Astrocyte (in vitro differentiated cells and primary cell): Measurements from ENCODE around the gene CHIC2. TPM values are rescaled to one million over a fixed set of nuclear protein-coding genes. Genes with fewer than 3 reads are reported as not detected.

Experiments used
- DNase-seq: peaks from one replicate; pipeline ENCODE4 v3.0.0-alpha.2; 2010; ENCODE audit warnings: low read depth
- FAIRE-seq: peaks from 2 replicates; lab custom pipeline; 2011; peaks lifted over from hg19 to GRCh38; lab: Jason Lieb, UNC
- H2AFZ ChIP-seq: 2 replicates; pipeline ENCODE4 v1.6.0; 2012; ENCODE audit warnings: low read depth, low read length, inconsistent platforms
- H3K27ac ChIP-seq: 2 replicates; pipeline ENCODE4 v1.5.1; 2011; ENCODE audit warnings: low read depth, low read length, inconsistent platforms
- H3K27me3 ChIP-seq: 2 replicates; pipeline ENCODE4 v1.6.0; 2011; ENCODE audit warnings: low read length, inconsistent platforms; ENCODE audit not compliant: insufficient read depth
- H3K36me3 ChIP-seq: 2 replicates; pipeline ENCODE4 v1.5.1; 2011; ENCODE audit warnings: low read length, inconsistent platforms; ENCODE audit not compliant: insufficient read depth
- H3K4me1 ChIP-seq: 2 replicates; pipeline ENCODE4 v1.5.1; 2011; ENCODE audit warnings: low read length, inconsistent platforms; ENCODE audit not compliant: insufficient read depth
- H3K4me2 ChIP-seq: 2 replicates; pipeline ENCODE4 v1.6.0; 2012; ENCODE audit warnings: low read length, inconsistent platforms
- H3K4me3 ChIP-seq: 2 replicates; pipeline ENCODE4 v1.5.1; 2011; ENCODE audit warnings: low read depth, mild to moderate bottlenecking, low read length, inconsistent platforms; ENCODE audit not compliant: insufficient read depth
- H3K79me2 ChIP-seq: 2 replicates; pipeline ENCODE4 v1.6.0; 2012; ENCODE audit warnings: mild to moderate bottlenecking, low read length, inconsistent platforms; ENCODE audit not compliant: insufficient read depth
- H3K9ac ChIP-seq: 2 replicates; pipeline ENCODE4 v1.6.0; 2012; ENCODE audit warnings: mild to moderate bottlenecking, low read length, inconsistent platforms
- H3K9me3 ChIP-seq: 2 replicates; pipeline ENCODE4 v1.5.1; 2012; ENCODE audit warnings: low read depth, mild to moderate bottlenecking, low read length, inconsistent platforms; ENCODE audit not compliant: insufficient read depth
- H4K20me1 ChIP-seq: 2 replicates; pipeline ENCODE4 v1.6.0; 2012; ENCODE audit warnings: low read length, inconsistent platforms; ENCODE audit not compliant: insufficient read depth
- H3K27ac Mint-ChIP-seq: one replicate; pipeline ENCODE4 v1.8.0; 2021; ENCODE audit warnings: mild to moderate bottlenecking, mixed read lengths; ENCODE audit not compliant: unreplicated experiment
- H3K27me3 Mint-ChIP-seq: one replicate; pipeline ENCODE4 v1.8.0; 2021; ENCODE audit warnings: low read depth, mixed read lengths; ENCODE audit not compliant: unreplicated experiment
- H3K36me3 Mint-ChIP-seq: one replicate; pipeline ENCODE4 v1.8.0; 2021; ENCODE audit warnings: low read depth, mixed read lengths; ENCODE audit not compliant: unreplicated experiment
- H3K4me1 Mint-ChIP-seq: one replicate; pipeline ENCODE4 v1.8.0; 2021; ENCODE audit warnings: low read depth, mixed read lengths; ENCODE audit not compliant: unreplicated experiment
- H3K4me3 Mint-ChIP-seq: one replicate; pipeline ENCODE4 v1.8.0; 2021; ENCODE audit warnings: mild to moderate bottlenecking, moderate library complexity, mixed read lengths; ENCODE audit not compliant: unreplicated experiment
- H3K9me3 Mint-ChIP-seq: one replicate; pipeline ENCODE4 v1.8.0; 2021; ENCODE audit warnings: mild to moderate bottlenecking, mixed read lengths; ENCODE audit not compliant: unreplicated experiment
- CTCF ChIP-seq: IDR thresholded peaks from 2 replicates; pipeline ENCODE4 v1.5.1; 2011; ENCODE audit warnings: low read depth, mild to moderate bottlenecking, inconsistent platforms, low read length, moderate library complexity; ENCODE audit not compliant: insufficient read depth
- EZH2 ChIP-seq: IDR thresholded peaks from 2 replicates; pipeline ENCODE4 v1.6.1; 2012; ENCODE audit warnings: mild to moderate bottlenecking, low read length, inconsistent platforms; ENCODE audit not compliant: insufficient read depth
- total RNA-seq: library from RNA; stranded (reverse); gene quantifications from 2 replicates; pipeline ENCODE4 v1.2.1, GENCODE V29; 2021

CHIC2 gene
- total RNA-seq, 1 donor from 2014 or later, result 38.2 TPM

- Mint-ChIP-seq H3K4me1 (peaks cover 36% of the 10 kb centered on the region), H3K9me3 (no peaks in the 10 kb centered on the region), H3K4me3 (no peak overlapping the region), H3K27me3 (peaks cover 51% of the 10 kb centered on the region), H3K36me3 (no peaks in the 10 kb centered on the region), H3K27ac (no peak overlapping the region)
- Histone ChIP-seq H2AFZ (no peak overlapping the region), H3K27me3 (peaks cover 91% of the 10 kb centered on the region), H3K4me1 (peaks cover 22% of the 10 kb centered on the region), H4K20me1 (no peaks in the 10 kb centered on the region), H3K79me2 (no peaks in the 10 kb centered on the region), H3K9me3 (no peaks in the 10 kb centered on the region), H3K27ac (no peak overlapping the region), H3K4me2 (no peak overlapping the region), H3K4me3 (no peak overlapping the region), H3K36me3 (no peaks in the 10 kb centered on the region), H3K9ac (no peak overlapping the region)
- no peak for DNase-seq
- FAIRE-seq, result no peak
- TF ChIP-seq CTCF, result no peak
- TF ChIP-seq EZH2, result no peak
These were observed 40.5 kb upstream of the CHIC2 start for GRCh38 chr4:54104907-54105306.

GRCh38 chr4:54103190-54103574 lies 38.8 kb upstream of the CHIC2 start:
- peaks cover 6% of the 10 kb centered on the region for H4K20me1 ChIP-seq
- no peaks in the 10 kb centered on the region for H3K79me2 ChIP-seq
- Mint-ChIP-seq H3K4me1 (peaks cover 37% of the 10 kb centered on the region), H3K4me3 (peak overlapping the region; percentile 54), H3K9me3 (no peaks in the 10 kb centered on the region), H3K27me3 (peaks cover 45% of the 10 kb centered on the region), H3K36me3 (no peaks in the 10 kb centered on the region), H3K27ac (peak overlapping the region; percentile 63)
- TF ChIP-seq EZH2 (no peak), CTCF (no peak)
- H3K4me3 ChIP-seq, result peak overlapping the region; percentile 36
- H3K4me1 ChIP-seq, result peaks cover 25% of the 10 kb centered on the region
- FAIRE-seq (no peak), DNase-seq (no peak)
- no peaks in the 10 kb centered on the region for H3K9me3 ChIP-seq
- H3K36me3 ChIP-seq, result no peaks in the 10 kb centered on the region
- peak overlapping the region; percentile 86 for H3K4me2 ChIP-seq
- H2AFZ ChIP-seq, result no peak overlapping the region
- H3K9ac ChIP-seq, result no peak overlapping the region
- peaks cover 90% of the 10 kb centered on the region for H3K27me3 ChIP-seq
- H3K27ac ChIP-seq, result no peak overlapping the region

GRCh38 chr4:54102531-54103106 lies 38.2 kb upstream of the CHIC2 start:
- Histone ChIP-seq H3K4me2 (no peak overlapping the region), H3K36me3 (no peaks in the 10 kb centered on the region), H3K79me2 (no peaks in the 10 kb centered on the region), H3K4me3 (no peak overlapping the region), H3K27ac (no peak overlapping the region), H3K9me3 (no peaks in the 10 kb centered on the region), H4K20me1 (peaks cover 6% of the 10 kb centered on the region), H3K27me3 (peaks cover 90% of the 10 kb centered on the region), H3K4me1 (peaks cover 22% of the 10 kb centered on the region), H2AFZ (no peak overlapping the region), H3K9ac (no peak overlapping the region)
- Mint-ChIP-seq H3K4me3 (peak overlapping the region; percentile 54), H3K27me3 (peaks cover 41% of the 10 kb centered on the region), H3K27ac (no peak overlapping the region), H3K36me3 (no peaks in the 10 kb centered on the region), H3K4me1 (peaks cover 41% of the 10 kb centered on the region), H3K9me3 (no peaks in the 10 kb centered on the region)
- DNase-seq (no peak), FAIRE-seq (no peak)
- TF ChIP-seq EZH2 (no peak), CTCF (no peak)
